ENCODE data around the gene SLC6A13. TPM values are rescaled to one million over a fixed set of nuclear protein-coding genes. Genes with fewer than 3 reads are reported as not detected.

The SLC6A13 gene
- polyA plus RNA-seq, 12 donors: 0.98 to 5.1 (median 2.2) TPM; not detected in 2

DNA sequence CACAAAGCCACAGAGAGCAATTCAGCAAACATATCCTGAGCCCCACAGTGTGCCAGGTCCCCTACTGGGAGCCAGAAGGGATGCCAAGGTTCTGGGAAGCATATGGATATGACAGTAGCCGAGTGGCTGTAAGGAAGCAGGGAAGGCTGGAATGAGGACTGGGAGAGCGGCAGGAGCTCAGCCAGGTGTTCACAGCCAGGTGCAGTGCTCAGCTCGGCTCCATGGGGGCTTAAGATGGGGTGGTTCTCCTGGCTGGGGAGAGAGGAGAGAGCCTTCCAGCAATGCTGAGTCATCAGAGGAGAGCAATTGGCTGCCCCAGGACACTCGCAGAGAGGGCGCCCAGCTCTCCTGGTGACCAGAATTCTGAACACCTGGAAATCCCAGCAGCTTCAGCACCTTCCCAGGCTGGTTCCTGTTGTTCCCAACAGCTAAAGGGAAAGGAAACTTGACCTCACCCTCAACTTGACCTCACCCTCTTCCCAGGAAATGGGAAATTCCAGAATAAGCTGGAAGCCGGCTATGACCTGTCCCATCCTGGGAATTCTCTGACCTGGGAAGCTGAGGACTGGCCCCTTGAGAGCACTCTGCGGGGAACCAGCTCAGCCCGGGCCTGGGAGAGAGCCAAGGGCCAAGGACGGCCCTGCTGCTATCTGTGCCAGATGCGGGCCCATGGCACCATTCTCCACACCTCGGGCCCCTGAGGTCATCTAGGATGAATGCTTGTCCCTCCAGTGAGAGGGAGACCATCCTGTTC, 83.3 kb downstream of the SLC6A13 start:
- DNase-seq: no peak

DNA sequence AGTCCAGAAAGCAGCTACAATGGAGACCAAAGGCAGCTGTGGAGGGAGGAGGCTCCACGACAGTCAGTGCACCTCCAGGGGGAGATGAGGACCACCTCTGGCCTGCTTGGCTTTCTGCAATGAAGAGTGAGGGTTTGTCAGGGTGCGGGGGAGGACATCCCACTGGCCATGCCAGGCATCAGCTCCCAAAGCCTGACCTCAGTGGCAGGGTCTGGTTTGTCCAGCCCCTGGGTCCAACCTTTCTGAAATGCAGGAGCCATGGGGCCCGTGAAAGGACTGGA, 83.9 kb downstream of the SLC6A13 start:
- no peak for DNase-seq

DNA sequence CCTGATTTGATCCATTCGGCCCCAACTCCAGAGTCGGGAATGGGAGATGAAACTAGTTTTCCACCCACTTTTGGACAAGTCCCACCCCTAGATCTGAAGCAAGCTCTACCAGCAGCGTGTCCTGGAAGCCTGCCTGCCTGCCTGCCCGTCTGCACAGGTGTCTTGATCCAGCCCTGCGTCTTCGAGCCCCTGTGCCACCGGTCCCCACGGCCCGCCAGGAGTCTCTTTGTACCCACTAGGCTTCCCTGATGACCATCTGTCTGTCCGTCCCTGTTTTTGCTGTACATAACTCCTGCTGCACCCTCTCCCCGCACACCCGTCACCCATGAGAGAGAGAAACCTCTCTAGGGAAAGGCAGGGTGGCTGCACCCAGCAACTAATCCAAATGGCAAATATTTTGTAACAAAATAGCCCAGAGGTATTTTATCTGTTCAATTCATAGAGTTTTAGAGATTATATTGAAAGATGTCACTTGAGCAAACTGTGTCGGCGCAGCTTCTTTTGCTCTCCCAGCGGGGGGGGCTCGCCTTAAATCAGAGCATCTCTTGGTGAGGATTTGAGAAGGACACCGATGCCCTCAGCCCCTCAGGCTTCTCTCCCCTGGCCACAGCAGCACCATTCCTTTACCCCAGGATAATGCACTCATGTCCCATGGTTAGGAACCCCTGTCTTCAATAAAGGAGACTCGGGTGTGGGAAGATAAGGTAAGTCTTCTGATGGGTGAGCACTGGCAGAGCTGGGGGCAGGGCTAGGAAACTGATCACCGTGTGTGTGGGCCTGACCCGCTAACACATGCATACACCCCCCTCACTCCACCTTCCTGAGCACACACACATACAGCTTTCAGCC, 84.4 kb downstream of the SLC6A13 start:
- no peak for DNase-seq

DNA sequence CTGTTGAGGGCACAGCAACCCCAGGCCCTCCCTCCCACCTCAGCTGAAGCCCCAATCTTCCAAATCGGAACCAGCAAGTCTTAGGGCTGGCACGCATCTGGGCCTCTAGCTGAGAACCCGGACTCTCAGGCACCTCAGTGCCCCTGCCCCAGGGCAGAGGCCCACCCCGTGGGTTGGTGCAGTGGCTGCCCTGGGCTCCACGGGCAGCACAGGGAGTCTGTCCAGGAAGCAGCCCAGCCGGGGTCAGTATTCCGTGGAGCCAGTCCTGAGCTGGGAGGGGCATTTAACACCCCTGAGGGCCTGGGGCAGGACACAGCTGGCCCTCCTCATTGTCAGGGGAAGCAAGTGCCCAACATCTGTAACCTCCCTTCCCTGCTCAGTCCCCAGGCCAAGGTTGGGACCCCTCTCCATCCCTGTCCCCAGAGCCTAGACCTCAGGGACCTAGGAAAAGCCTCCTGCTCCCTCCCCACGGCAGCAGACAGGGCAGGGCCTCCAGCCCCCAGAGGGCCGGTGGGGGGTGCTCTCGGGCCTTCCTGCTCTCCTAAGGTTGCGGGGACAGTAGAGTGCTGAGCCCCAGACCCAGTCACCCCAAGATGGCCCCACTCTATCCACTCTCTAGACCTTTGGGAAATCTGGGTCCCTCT, 85.2 kb downstream of the SLC6A13 start:
- DNase-seq: no peak

DNA sequence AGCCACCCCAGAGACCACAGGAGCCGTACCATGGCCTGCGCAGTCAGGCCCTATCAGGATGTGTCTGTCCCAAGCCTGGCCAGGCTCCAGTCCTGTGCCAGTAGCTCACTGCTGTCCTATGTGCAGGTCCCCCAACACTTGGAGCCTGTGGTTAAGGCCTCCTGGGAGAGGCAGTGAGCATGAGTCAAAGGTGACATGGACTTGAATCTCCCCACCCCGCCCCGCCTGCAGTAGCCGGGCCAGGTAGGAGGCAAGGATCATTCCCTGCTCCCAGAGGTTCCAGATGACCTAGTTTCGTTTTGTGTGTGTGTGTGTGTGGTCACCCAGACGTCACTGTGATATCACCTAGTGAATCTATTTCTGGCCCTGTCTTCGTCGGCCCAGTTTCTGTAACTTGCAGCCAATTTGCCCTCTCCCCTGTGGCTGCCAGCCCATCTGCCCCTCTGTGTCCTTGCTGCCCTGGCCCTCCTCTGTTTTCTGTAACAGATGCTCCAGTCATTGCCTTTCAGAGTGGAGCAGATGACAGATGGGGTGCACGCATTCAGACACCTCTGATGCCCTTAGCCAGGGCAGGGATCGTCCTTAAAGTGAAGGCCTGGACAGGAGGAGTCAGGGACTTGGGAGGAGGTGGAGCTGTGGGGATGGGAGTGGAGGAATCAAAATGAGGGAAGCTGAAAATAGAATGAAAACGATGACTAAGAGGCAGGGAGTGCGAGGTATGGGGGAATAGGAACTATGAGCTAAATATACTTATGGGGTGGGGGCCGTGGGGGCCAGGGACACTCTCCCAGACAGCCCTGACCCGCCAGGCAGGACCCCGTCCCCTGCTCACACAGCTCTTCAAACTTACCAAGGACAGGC, 86.1 kb downstream of the SLC6A13 start:
- no peak for DNase-seq

DNA sequence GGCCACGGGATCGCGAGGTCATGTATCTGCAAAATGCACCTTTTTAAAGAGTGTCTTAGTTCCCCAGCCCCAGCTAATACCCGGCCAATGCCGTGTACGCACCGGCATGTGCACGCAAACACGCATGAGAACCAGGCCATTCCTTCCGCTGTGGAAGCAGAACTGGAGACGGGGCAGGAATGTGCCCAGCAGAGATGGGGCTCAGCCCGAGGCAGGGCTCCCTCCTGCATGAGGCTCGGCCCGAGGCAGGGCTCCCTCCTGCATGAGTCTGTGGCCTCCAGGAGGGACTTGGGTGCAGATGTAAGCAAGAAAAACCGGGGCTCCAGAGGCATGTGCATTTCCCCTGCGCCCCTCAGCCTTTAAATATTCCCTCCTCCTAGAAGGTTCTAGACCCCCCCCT, 86.9 kb downstream of the SLC6A13 start:
- no peak for DNase-seq

DNA sequence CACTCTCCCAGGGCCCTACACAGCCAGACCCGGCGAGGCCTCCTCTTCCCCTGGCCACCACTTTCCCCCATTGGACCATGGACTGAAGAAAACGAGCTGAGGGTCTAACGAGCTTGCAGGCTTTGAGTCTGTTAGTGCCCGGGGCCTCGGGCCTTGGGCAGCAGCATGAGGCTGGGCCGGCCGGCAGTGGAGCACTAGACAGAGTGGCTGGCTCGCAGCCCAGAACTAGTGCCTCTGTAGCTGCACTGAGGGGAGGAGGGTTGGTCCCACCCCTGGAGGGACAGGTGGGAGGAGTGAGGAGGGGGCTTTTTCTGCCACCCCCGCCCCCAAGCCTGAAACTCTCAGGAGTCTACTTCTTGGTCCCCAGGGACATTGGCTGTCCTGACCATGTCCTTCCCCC, 87.4 kb downstream of the SLC6A13 start:
- DNase-seq: no peak

DNA sequence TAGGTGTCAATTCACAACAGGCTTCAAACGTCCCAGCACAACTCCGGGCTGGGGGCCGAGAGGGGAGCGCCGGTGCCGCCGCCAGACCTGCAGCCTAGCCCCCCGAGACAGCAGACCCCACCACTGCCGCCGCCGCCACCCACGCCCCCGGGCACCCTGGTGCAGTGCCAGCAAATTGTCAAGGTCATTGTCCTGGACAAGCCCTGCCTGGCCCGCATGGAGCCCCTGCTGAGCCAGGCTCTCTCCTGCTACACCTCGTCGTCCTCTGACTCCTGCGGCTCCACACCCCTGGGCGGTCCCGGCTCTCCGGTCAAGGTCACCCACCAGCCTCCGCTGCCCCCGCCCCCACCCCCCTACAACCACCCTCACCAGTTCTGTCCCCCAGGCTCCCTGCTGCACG, 88.0 kb downstream of the SLC6A13 start:
- DNase-seq: no peak

DNA sequence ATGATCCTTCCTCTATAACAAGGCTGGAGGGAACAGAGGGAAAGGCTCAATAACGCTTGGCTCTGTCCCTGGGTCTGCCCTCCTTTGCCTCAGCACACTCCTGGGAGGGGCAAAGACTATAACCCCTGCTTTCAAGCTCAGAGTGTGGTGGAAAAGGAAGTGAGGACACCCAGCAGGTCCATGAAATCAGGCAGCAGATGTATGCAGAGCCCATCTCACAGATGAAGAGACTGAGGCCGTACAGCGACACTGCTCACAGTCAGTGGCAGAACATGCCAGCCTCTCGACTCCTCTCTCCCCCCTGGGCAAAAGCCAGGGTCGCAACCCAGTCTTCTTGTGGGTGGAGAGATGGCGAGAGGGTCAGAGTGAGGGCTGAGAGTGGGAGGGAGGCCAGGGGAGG, 88.5 kb downstream of the SLC6A13 start:
- no peak for DNase-seq

DNA sequence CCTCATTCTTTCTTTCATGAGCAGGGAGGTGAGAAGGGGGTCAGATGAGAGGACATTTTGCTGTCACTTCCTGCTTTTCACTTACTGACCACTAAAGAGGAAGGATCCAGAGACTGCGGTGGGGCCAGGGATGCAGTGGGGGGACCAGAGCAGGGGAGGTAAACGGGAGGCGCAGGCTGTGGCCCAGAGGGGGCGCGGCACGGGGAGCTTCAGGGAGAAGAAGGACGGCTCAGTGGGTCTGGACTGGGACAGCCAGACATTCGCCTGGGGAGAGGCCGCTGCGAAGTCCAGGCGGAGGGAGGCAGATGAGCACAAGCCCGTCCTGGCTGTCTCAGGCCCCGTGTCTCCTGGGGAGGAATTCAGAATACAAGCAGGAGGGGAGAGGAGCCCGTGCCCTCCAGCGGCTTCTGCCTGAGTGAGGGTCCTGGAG, 89.9 kb downstream of the SLC6A13 start:
- DNase-seq: no peak

DNA sequence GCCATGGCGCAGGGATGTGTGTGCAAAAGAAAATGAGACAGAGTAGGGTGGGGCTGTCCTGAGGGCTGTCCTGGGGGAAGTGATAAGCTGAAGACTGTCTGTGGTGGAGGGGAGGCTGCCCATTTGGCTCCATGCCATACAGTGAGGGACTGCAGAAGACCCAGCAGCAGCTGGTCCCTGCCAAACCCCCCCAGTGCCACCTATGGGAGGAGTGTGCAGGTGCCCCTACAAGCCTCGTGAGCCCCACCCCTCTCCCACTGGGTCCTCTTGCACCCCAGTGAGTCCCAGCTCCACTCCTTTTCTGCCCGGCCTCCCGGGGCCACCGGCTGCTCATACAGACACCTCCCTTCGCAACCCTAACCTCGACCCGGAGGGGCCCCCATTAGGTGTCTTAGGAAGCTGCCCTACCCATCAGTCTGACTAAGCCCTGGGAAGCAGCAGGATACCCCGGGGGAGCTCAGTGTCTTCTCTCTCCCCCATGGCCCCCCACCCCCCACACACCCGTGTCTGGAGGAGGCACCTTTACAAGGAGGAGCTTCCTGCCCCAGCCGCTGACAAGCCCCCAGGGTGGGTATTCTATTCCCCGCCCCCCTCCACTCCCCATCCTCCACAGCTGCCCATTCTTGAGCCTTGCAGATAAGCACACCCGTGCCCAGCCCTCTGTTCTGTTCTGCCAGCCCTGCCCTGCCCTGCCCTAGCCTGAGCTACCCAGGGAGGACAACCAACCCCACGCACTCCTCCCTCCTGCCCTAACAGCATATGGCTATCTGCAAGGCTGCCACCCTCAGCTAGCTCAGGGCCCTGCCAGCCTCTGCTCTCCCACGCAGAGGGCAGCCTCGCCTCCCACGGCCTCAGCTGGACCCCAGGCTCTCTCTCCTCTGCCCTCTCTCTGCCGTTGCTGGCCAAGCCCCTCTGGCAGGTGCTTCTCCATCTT, 90.6 kb downstream of the SLC6A13 start:
- no peak for DNase-seq

DNA sequence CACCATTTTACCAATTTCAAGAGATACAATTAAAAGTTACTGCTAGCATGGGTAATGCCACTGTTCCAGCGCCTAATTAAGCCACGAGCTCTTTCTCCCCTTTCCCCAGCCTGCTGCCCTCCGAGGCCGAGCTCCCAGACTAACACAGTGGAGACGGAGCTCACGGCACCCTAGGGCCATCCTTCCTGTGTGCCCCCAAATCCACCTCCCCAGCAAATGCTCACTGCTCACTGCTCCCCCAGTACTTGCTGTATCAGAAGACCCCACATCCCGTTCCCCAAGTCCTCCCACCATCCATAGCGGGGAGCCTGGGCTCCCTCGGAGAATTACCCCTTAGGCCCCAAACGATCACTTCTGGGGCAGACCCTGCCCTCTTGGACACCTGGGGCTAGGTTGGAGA, 91.4 kb downstream of the SLC6A13 start:
- no peak for DNase-seq

Other genes starting within 250 kb of the SLC6A13 start
- gene IQSEC3, start 196.1 kb downstream of the SLC6A13 start, polyA plus RNA-seq (ENCODE audit: insufficient read length in 12 of 12): 1 to 10 TPM in 11 of 12 donors, not detected in 1; 1.3 to 5.3 (median 2.0) TPM
- 1 to 10 TPM in 1 of 12 donors, under 1 TPM in 9, not detected in 2; 0.27 to 1.1 (median 0.61) TPM for gene SLC6A12, start 48.7 kb downstream of the SLC6A13 start, polyA plus RNA-seq (ENCODE audit: insufficient read length in 12 of 12)
- 10 to 100 TPM in 11 of 12 donors, not detected in 1; 22.1 to 32.1 (median 24.9) TPM for gene KDM5A, start 126.5 kb upstream of the SLC6A13 start, polyA plus RNA-seq (ENCODE audit: insufficient read length in 12 of 12)
- gene CCDC77, start 138.8 kb upstream of the SLC6A13 start, polyA plus RNA-seq (ENCODE audit: insufficient read length in 12 of 12): 10 to 100 TPM in 5 of 12 donors, 1 to 10 TPM in 6, not detected in 1; 6.5 to 24.8 (median 9.9) TPM
- 10 to 100 TPM in 8 of 12 donors, 1 to 10 TPM in 3, not detected in 1; 7.2 to 16.6 (median 11.5) TPM for gene B4GALNT3, start 197.1 kb upstream of the SLC6A13 start, polyA plus RNA-seq (ENCODE audit: insufficient read length in 12 of 12)

Data from muscle of arm (tissue), 12 donors.